ENCODE results near the gene ADD3.

GRCh38 chr10:110103921-110104461 is 96.2 kb downstream of the ADD3 start:
- TF ChIP-seq CTCF (IDR thresholded peaks at IDR 0.05) = no peak
- TF ChIP-seq POLR2A (IDR thresholded peaks at IDR 0.05) = no peak
